ENCODE measurements around the gene AP3D1.
A peak's percentile ranks its signal among the peaks of the same experiment; 100 is the strongest.
"Not testable (repeated sequence)": the region's sequence is repeated elsewhere in the genome, so short reads cannot be mapped to it uniquely, and the experiment has no call there.

AP3D1 gene

DNA sequence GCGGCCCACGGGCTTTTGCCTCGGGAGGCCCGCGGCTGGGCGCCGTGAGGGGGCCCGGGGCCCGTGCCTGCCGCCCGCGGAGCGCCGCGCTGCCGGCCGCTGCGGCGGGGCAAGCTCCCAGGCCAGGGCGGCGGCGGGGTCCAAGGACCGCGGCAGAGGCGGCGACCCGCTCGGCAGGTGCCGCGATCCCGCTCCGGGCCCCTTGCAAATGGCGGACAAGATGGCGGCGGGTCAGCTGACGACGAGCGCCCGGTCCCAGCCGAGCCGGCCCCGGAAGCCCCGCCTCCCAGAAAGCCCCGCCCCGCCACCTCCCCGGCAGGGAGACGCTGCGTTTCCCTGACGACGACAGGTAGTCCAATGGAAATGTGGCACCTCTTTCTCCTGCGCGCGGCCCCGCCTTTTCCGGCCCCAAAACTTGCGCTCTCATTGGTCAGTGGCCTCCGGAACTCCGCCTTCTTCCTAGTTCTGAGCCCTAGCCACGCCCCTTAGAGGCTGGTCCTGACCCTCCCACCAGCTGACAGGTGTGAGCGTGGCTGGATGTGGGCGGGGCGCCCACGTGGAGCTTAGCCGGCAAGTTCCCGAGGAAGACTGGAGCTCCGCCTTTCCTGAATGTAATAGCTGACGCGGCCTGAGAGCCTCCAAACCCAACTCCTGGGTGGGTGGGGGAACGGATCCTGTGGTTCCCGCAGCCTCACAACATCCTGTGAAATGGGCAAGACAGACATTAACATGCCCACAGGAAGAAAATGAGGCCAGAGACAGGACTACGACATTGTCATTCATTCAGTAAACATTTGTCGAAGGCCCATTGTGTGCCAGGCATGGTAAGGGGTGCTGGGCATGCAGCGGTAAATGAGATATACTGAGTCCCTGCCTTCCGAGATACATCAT, at the start of gene AP3D1:
AP3D1 (minus strand) TSS at position 228 of the 891 bp plus-strand sequence. CDS start 232 bp downstream, outside the sequence.
- peak; percentile 99 for DNase-seq

DNA sequence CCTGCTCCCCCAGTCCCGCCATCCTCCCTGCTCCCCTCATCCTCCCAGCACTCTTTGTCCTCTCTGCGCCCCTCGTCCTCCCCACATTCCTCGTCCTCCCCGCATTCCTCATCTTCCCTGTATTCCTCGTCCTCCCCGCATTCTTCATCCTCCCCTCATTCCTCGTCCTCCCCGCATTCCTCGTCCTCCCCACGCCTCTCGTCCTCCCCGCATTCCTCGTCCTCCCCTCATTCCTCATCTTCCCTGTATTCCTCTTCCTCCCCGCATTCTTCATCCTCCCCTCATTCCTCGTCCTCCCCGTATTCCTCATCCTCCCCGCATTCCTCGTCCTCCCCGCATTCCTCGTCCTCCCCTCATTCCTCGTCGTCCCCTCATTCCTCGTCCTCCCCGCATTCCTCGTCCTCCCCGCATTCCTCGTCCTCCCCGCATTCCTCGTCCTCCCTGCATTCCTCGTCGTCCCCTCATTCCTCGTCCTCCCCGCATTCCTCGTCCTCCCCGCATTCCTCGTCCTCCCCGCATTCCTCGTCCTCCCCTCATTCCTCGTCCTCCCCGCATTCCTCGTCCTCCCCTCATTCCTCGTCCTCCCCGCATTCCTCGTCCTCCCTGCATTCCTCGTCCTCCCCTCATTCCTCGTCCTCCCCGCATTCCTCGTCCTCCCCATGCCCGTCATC, 49.4 kb upstream of the AP3D1 start:
- DNase-seq, result not testable (repeated sequence)

DNA sequence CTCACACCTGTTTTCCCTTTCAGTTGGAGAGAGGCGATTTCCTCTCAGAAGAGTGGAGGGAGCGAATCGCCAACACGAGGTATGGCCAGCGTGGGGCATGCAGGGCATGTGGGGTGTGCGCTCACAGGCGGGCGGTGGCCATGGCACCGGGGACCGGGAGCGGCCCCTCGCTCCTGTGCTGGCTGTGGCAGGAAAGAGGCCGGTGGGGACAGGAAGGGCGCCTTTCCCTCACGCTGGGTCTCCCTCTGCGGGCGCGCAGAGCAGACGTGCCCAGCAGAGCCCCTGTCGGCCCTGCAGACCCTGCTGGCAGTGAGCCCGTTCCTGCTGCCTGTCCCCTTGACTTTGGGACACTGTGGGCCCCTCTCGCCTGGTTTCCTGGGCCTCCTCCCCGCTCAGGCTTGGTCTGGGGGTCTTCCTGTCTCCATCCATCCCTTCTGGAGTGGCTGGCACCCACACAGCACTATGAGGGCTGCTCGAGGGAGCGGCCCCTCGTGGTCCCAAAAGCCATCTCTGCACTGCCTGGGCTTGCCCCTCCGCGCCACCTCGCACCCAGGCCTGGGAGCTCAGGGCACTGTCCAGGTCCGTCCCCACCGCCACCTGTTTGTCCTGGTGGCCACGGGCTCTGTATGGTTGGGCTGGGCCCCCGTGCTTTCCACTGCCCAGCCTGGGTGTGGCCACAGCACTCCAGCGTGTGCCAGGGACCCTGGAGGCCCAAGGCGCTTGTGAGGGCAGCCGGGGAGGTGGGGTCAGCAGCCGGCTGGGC, 48.7 kb upstream of the AP3D1 start:
- DNase-seq, result no peak

DNA sequence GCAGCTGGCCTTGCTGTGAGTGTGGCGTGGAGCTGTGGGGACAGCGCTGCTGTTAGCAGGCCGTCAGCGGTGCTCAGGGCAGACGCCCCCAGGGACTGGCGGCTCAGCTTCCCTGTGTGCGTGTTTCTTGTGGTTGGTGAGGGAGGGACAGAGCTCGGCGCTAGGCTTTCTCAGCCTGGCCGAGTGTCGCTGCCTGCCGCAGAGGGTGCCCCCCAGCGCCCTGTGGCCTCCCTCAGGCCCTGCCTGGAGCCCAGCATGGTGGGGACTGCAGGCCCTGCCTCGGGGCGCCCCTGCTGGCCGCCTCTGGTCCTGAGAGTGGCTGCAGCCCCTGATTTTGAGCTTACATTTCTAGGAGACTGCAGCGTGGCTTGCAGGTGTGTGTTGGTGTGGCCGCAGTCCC, 47.8 kb upstream of the AP3D1 start:
- no peak for DNase-seq

DNA sequence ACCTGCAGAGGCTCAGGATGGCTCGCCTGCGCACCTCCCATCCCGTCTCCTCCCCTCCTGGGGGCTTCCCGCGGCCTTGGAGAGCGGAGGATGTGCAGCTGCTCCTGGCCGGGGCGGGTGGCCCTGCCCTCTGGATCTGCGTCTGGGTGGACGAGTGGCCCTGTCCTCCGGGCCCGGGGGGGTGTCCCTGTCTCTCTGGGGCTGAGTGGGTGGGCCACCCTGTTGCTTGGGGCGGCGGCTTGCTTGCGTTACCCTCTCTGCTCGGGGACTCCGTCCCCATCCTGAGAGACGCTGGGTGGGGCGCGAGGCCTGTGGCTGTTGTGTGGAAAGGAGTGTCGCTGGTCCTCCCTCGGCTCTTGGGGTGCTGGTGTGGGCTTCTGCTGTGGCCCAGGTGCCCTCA, 47.0 kb upstream of the AP3D1 start:
- no peak for DNase-seq

DNA sequence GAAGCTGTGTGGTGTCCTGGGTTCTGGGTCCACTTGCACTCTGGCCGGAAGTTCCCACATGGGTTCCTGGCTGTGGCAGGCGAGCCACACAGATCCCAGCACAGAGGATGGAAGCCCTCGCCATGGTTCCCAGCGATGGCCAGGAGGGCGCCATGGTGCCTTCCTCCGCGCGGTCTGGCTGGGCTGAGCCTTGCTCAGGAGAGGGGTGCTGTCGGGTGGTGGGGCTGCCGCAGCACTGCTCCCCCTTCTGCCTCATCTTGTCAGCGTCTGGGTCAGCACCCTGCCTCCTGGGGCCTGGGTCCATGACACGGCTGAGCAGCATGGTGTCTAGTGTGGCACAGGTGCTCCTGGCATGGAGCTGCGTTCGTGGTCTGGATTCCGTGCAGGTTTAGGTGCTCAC, 45.9 kb upstream of the AP3D1 start:
- DNase-seq, result no peak

DNA sequence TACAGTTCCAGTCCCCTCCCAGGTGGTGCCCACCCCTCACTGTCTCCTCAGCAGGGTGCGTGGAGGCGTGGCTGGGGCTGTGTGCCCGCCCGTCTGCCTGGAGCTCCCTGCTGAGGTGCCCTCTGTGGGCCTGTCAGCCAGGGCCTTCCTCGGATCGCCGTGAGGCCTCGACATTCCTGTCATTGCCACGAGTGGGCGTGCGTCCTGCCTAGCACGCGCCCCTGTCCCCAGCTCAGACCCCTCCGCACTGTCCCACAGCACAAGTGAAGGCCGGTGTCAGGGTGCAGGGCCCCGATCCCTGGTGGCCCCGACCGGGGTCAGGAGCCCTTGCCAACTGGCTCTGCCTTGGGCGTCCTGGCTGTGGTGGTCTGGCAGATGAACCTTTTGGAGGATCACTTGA, 44.5 kb upstream of the AP3D1 start:
- DNase-seq, result no peak

DNA sequence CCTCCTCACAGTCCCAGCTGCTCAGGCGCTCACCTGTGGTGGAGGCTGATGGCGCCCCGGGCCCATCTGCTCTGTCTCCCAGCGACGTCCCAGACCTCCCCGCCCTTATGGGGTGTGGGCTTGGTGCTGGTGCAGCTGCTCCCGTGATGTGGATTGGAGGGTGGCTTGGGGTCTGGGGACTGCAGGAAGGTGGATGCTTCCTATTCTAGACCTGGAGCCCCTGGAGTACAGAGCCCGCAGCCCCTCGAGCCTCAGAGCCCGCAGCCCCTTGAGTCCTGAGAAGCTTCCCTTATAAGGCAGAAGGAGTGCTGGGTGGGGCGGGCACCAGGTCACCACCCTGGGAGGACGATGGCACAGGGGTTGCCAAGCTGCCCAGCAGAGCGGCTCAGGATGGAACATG, 44.0 kb upstream of the AP3D1 start:
- no peak for DNase-seq

DNA sequence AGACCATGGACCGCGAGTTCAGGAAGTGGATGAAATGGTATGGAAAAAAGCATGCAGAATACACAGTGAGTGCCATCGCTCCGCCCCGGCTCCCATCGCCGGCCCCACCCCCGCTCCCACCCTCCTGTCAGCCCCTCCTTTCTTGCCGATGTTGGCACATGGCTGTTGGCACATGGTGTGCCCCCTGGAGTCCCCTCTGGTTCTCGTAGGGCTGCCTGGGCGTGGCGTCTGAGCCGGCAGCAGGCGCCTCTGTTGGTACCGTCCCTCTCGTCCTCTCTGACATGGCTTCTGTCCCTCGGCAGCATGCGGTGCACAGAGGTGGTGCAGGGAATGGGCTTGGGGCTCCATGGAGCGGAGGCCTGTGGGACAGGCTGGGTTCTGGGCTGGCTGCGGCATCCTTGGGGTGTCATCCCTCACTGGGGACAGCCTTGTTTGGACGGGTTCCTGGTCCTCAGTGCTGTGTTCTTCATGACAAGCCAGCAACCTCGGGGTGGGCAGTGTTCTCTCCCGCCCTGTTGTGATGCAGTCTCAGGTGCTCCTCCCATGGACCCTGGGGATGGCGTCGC, 43.2 kb upstream of the AP3D1 start:
- DNase-seq, result no peak

DNA sequence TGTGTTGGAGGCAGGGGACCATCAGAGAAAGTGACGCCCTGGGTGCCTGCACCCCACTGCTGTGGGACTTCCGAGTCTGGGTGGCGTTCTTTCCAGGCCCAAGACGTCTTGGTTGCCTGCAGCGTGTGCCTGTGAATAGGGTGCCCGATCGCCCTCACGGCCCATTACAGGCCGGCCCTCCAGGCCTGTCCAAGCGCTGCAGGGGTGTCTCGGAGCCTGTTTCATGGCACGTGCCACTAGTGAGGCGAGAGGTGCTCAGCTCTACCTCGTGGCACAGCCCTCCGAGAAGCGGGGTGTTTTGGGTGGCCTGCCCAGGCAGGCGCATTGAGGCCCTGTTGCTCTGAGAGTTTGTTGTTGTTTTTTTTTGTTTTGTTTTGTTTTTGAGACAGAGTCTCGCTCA, 42.4 kb upstream of the AP3D1 start:
- DNase-seq, result no peak

DNA sequence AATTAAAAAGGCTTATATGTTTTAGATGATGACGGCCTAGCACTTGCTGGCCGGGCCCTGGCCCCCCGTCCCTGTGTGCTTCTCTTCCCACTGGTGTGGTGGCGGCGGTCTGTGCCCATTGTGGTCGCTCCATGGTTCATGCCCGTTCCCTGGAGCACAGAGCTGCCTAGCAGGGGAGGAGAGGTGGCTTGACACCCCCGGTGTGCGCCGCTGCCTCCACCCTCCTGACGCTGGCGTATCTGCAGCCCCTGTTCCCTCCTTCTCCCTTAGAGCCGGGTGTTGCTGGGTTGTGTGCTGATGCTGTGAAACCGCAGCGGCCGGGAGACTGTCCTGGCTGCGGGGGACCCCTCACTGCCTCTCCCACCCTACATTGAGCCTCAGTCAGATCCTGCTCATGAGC, 41.5 kb upstream of the AP3D1 start:
- no peak for DNase-seq

DNA sequence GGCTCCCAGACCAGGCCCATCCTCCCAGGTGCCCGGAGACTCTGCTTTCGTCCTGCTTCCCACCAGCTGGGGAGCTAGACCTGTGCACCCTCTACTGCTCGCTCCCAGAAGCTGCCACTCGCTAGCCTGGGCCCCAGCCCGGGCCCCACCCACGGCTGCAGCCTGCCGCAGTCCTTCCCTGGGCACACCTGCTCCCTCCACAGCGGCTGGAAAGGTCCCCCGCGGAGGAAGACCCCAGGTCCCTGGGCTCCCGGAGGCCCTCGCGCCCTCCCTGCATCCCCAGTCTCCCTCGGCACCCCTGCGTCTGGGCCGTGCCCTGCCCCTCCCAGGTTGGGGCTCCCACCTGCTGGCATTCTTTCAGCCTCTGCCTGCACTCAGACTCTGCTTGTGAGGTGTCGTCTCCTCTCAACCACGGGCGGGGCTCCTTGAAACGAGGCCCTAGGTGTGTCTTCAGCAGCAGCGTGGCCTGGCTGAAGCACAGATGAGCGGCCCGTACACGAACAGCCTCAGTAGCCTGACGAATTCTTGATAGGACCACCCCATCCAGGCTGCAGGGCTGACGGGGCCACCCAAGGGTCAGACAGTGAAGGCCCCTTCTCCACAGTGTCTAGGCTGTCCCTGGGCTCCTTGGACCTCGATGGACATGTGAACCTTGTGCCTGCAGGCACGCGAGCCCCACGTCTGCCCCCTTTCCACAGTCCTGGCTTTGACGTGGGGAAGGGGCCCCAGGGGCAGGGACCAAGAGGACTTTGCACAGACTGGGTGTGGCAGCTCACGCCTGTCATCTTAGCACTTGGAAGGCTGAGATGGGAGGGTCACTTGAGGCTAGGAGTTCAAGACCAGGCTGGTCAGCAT, 40.3 kb upstream of the AP3D1 start:
- DNase-seq, result no peak

DNA sequence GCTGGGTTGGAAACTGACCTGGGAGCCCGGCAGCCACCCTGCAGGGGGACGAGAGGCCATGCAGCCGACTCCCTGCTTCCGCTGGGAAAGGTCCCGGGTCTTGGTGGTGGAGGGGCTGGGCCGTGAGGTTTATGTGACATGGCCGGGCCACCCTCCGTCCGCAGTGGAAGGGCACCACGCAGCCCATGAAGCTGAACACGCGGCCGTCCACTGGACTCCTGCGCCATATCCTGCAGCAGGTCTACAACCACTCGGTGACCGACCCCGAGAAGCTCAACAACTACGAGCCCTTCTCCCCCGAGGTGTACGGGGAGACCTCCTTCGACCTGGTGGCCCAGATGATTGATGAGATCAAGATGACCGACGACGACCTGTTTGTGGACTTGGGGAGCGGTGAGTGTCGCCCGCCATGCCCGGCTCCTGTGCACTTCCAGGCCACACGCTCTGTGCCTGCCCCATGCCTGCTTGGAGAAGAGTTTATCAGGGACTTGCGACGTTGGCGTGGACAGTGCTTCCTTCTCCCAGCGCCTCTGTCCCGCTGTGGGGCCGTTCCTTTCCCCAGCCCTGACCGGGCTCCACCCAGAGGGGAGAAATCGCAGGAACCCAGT, 39.6 kb upstream of the AP3D1 start:
- DNase-seq, result no peak

DNA sequence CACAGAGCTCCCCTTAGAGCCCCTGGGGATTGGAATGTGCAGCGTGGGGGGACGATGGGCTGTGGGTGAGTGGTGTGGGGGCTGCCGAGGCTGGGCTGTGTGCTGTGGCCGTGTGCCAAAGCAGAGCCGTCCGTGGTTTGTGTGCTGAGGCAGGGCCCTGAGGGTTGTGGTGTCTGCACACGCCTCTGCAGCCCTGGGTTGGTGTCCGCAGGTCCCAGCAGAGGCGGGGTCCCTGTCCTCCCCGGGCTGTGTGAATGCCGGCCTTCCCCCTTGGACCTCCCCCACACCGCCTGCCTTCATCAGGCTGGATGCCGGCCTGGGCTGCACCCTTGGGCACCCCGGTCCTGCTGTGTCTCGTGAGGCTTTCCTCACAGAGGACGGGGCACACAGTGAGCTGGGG, 38.5 kb upstream of the AP3D1 start:
- DNase-seq, result no peak

DNA sequence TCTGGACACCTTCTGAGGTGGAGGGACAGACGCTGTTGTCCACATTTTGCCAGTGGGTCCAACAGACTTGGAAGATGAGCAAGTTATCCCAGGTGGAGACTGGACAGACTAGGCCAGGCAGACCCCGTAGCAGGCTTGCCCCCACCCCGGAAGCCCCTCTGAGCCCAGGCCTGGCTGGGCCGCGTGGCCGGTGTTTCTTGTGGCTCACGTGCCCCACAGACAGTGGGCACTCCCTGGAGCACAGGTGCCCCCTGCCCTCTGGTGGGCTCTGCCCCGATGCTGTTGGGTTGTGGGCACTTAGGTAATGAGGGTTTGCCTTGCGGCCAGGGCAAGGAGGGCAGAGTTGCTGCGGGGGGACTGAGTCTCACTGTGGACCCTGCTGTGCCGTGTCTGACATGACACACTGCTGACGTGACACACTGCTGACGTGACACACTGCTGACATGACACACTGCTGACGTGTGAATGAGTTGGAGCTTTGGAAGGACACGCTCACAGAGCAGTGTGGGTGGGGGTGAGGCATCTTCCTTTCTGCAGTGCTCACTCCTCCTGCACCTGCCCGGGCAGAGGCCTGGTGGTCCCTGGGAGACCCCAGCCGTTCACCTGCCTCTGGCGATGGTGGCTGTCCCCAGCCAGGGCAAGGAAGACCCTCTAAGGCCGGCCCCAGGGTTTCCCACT, 37.5 kb upstream of the AP3D1 start:
- DNase-seq, result no peak

DNA sequence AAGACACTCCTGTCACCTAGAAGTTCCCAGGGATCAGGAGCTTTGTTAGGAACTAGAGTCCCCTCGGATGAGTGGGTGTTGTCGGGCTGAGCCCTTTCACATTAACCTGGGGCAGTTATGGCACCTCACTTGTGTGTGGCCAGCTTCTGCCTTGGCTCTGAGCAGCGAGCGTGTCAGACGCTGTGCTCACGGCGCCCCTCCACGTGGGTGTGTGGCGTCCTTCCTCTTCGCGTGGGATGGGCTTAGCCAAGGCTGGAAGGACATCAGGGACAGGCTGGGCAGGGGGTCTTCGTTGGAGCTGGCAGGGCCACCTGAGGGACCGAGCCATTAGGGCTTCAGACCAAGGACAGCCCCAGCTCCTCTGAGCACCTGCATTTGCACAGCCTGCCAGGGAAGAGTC, 35.8 kb upstream of the AP3D1 start:
- no peak for DNase-seq

DNA sequence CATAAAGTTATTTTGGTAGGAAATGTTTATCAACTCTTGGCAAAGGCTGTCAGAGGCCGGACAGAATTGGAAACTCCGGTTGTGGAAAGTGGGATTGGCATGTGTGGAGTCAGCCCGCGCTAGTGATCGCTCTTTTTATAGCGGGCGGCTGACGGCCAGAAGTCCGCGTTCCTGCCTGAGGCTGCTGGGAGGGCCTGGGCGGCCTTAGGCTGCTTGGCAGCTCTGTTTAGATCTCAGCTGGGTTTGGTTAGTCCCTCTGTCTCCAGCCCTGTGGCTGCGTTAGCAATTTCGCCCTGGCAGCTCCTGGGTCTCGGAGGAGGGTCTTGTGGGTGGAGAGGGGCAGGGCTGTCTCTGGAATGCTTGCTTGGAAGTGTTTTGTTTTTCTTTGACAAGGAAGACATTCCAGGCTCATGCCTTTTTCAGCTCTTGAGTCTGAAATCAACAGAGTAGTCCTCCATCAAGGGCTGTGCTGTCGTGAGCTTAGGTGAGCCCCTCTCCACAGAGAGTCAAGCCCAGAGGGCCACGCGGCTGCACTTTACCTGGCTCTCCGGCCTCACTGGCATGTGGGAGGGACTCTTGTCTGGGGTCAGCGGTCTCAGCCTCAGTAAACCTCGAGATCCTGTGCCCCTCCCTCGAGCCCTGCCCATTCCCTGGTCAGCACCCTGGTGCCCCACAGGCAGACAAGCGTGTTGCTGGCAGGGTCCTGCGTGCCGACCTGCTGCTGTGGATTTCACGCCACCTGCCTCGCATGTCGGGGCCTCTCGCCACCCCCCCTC, 34.9 kb upstream of the AP3D1 start:
- DNase-seq, result peak; percentile 92

DNA sequence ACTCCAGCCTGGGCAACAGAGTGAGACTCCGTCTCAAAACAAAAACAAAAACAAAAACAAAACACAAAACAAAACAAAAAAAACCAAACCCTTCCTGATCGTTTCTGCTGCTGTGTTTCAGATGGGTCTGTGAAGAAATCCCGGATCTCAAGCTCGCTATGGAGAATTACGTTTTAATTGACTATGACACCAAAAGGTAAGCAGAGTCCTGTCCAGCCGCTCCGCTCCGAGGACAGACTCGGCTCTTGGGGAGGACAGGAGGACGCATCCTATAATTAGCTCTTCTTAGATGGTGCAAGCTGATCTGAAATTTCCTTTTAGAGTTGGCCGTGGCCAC, 34.3 kb upstream of the AP3D1 start:
- DNase-seq, result no peak

DNA sequence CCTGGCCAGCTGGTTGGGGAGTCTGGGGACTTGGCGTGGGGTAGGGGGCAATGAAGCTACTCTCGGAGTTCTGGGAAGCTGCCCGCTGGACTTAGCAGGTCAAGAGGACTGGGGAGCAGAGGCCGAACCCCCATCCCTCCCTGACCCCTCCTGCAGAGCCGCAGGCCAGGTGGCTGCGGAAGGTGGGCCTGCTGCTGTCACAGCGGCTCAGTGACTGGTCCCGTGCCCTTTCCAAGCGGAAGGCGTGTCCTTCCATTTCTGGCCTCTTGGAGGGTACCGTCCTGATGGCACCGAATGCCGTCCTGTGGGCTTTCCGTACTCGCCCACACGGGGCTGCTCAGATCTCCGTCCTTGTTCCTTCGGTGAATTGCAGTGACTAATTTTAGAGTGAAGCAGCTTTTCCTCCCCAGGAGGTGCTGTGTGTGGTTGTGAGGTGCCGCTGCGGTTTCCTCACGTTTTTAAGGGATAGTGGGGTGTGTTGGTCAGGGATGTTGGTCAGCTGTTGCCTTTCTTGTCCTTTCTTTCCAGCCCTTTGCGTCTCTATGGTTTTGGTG, 33.1 kb upstream of the AP3D1 start:
- no peak for DNase-seq

DNA sequence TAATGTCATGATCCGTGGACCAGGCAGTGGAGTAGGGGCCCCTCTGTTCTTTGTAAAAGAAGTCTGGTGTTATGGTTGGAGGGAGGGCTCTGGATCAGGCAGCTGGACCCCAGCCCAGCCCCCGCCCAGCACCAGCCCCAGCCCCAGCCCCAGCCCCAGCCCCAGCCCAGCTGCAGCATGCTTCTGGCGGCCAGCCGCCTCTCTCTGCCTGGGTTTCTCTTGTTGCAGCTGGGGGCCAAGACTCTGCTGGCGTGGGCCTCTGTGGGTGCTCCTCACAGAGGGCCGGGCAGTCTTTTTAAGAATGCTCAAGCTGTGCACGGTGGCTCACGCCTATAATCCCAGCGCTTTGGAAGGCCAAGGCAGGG, 30.2 kb upstream of the AP3D1 start:
- peak; percentile 81 for DNase-seq

Measured in right forelimb (tissue), 1 donor.